Measurements from ENCODE around the gene CADPS2. TPM values are rescaled to one million over a fixed set of nuclear protein-coding genes. Genes with fewer than 3 reads are reported as not detected.

Gene CADPS2
- total and polyA plus RNA-seq, 2 of the 8 experiments (the other 6 are each of a cell fraction or from before 2014, with no cell fraction given): 8.9 to 22.3 TPM

GRCh38 chr7:122684504-122684903 lies 201.8 kb downstream of the CADPS2 start:
- H3K9ac ChIP-seq (replicated peaks in 1 of 4; ENCODE audit: extremely low read depth in 1 of 4, low read depth in 3 of 4, low read length in 3 of 4): no peak overlapping the region
- H2BK20ac ChIP-seq (ENCODE audit: low read length): no peak overlapping the region
- H2BK120ac ChIP-seq (replicated peaks; ENCODE audit: low read depth, low read length): no peak overlapping the region
- H4K20me1 ChIP-seq (replicated peaks in 1 of 2; ENCODE audit: control insufficient read depth in 1 of 2, insufficient read depth in 2 of 2, low read length in 2 of 2): no peaks in the 10 kb centered on the region
- no peak overlapping the region for H3K4me3 ChIP-seq (ENCODE audit: extremely low read depth in 1 of 4, insufficient read depth in 2 of 4, low read depth in 3 of 4, low read length in 4 of 4)
- peaks cover 4 to 21% (median 15%) of the 10 kb centered on the region in 4 experiments for H3K4me1 ChIP-seq (replicated peaks in 1 of 4; ENCODE audit: control insufficient read depth in 3 of 4, insufficient read depth in 4 of 4, low read length in 3 of 4)
- no peak overlapping the region for H4K8ac ChIP-seq (ENCODE audit: extremely low read depth, insufficient read depth, low read length)
- TF ChIP-seq SIN3A (conservative IDR thresholded peaks at IDR 0.05 in 1 of 2, IDR thresholded peaks at IDR 0.05 in 1 of 2; ENCODE audit: low read depth in 1 of 2, low read length in 2 of 2) (no peak), KDM5A (IDR thresholded peaks at IDR 0.05; ENCODE audit: low read length) (no peak), RNF2 (IDR thresholded peaks at IDR 0.05; ENCODE audit: borderline replicate concordance, low read depth, low read length, missing control alignments, poor library complexity, severe bottlenecking) (no peak)
- TF ChIP-seq, protein P1, sequence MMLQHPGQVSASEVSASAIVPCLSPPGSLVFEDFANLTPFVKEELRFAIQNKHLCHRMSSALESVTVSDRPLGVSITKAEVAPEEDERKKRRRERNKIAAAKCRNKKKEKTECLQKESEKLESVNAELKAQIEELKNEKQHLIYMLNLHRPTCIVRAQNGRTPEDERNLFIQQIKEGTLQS (IDR thresholded peaks at IDR 0.05; ENCODE audit: insufficient read depth, low read depth, low read length): no peak
- H3K23me2 ChIP-seq (ENCODE audit: low read depth, low read length): no peaks in the 10 kb centered on the region
- H2BK5ac ChIP-seq (ENCODE audit: low read depth, low read length): no peak overlapping the region
- H3K9me3 ChIP-seq (ENCODE audit: insufficient read depth in 2 of 2, low read depth in 1 of 2, low read length in 1 of 2): no peaks in the 10 kb centered on the region
- H2BK15ac ChIP-seq (ENCODE audit: low read length): no peak overlapping the region
- no peak overlapping the region for H3K14ac ChIP-seq (ENCODE audit: insufficient read length)
- no peaks in the 10 kb centered on the region for H3K79me1 ChIP-seq (ENCODE audit: low read depth, low read length)
- peak overlapping the region; percentile 62 for H3K56ac ChIP-seq (replicated peaks; ENCODE audit: insufficient read length, low read depth, low read length)
- 81 to 100% methylated on average over 1 to 2 of the region's 2 CpGs for WGBS, 2 experiments (ENCODE audit: extremely low coverage in 1 of 2, insufficient coverage in 1 of 2, insufficient read length in 1 of 2, insufficient replicate concordance in 2 of 2, low coverage in 1 of 2, low lambda C conversion rate in 2 of 2, missing lambda C conversion rate in 1 of 2)
- no peak overlapping the region for H3K23ac ChIP-seq (ENCODE audit: insufficient read length)
- FAIRE-seq: no peak
- ChIA-PET POLR2A (ENCODE audit: partially characterized antibody) (no interaction called here), CTCF (ENCODE audit: partially characterized antibody) (interaction anchor here (0.5 to 1.1 kb wide), 2 partner anchors 81 to 106 kb away, joined by 3 read pairs; no protein-coding TSS in a partner anchor)
- H3K36me3 ChIP-seq (ENCODE audit: control insufficient read depth in 2 of 4, insufficient read depth in 4 of 4, low read length in 3 of 4): no peaks in the 10 kb centered on the region
- no peak overlapping the region for H3K4me2 ChIP-seq (ENCODE audit: insufficient read depth in 1 of 2, low read depth in 2 of 2, low read length in 2 of 2)
- H3K18ac ChIP-seq (ENCODE audit: extremely low read depth, low read length): no peak overlapping the region
- H3K79me2 ChIP-seq (ENCODE audit: control insufficient read depth in 1 of 2, insufficient read depth in 2 of 2, low read length in 2 of 2): no peaks in the 10 kb centered on the region
- H3K27me3 ChIP-seq (replicated peaks in 1 of 4; ENCODE audit: control insufficient read depth in 3 of 4, extremely low read depth in 1 of 4, insufficient read depth in 3 of 4, low read length in 3 of 4): no peaks in the 10 kb centered on the region
- H4K5ac ChIP-seq (ENCODE audit: insufficient read length, low read depth, low read length): no peak overlapping the region
- no peak overlapping the region for H3K4ac ChIP-seq (replicated peaks; ENCODE audit: insufficient read length, low read depth, low read length)
- no peak for DNase-seq (ENCODE audit: low read depth in 1 of 2, low spot score in 2 of 2)
- H2AFZ ChIP-seq (ENCODE audit: low read length): no peak overlapping the region
- H4K91ac ChIP-seq (replicated peaks; ENCODE audit: insufficient read length, low read length): no peak overlapping the region
- no peak overlapping the region for H2AK5ac ChIP-seq (ENCODE audit: low read depth, low read length)
- no peak overlapping the region for H2BK12ac ChIP-seq (ENCODE audit: low read depth, low read length)
- no peak overlapping the region for H3K27ac ChIP-seq (ENCODE audit: low read depth, low read length)

All from H1 (cell line).